NOMO-1 treated with DMSO at 0.1 percent for 48 hours (cell line): ENCODE measurements around the gene TPSG1.

Source experiments
- DNase-seq: peaks from one replicate; lab custom pipeline; 2025; ENCODE audit not compliant: unreplicated experiment; lab: John Stamatoyannopoulos, UW

TPSG1 gene

GRCh38 chr16:1181404-1182315, 43.4 kb downstream of the TPSG1 start:
- no peak for DNase-seq

DNA sequence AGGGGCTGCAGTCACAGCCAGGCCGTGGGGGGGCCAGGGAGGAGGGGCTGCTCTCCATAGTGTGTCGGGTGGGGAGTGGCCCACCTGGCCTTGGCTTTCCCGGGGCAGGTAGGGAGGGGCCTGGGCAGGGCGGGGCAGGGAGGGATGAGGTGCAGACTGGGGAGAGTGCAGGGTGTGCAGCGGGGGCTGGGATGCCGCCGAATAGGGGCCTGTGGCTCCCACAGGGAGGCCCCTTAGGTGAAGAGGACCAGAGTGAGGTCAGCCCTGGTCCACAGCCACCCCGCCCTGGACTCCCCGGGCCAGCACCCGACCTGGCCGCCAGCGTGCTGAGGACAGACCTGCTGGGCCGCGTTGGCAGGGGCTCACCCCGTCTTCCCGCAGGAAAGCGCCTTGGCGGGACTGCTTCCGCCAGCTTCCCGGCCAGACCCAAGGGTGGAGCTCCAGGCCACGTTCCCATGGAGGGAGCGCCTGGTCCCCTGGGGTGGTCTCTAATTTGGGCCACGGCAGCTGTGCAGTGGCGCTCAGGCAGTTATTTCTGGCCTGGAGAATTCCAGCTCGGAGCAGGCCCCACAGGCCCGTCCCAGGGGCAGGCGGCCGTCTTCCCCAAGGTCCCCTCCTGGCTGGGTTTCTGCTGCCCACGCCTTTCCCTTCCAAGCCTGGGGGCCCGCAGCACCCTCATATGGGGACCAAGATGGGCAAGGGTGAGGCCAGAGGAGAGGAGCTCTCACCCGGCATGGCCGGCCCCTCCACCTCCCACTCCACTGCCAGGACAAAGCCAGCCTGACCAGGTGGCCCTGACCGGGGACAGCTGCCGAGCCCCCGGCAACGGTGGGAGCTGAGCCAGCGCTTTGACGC, 44.3 kb downstream of the TPSG1 start:
- no peak for DNase-seq

DNA sequence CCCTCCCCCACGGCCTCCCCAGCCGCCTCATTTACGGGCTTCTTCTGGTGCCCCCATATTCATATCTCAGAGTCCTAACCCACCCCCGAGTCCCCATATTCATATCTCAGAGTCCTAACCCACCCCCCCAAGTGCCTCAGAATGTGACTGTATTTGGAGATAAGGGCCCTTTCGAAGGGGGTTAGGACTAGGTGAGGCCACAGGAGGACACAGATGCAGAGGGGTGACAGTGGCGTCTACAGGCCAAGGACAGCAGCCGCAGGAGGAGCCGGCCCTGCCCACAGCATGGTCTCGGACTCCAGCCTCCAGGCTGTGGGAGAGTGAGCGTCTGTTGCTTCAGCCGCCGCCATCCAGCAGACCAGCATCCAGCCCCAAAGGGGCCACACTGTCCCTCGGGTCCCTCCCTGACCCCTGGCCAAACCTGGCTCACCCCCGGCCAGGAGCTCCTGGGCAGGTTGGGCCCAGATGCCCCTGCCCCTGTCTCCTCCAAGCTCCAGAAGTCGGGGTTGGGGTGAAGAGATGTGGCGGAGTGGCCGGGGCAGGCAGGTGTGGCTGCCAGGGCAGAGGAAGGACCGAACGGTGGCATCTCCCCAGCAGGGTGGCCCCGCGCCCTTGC, 46.7 kb downstream of the TPSG1 start:
- DNase-seq = no peak

DNA sequence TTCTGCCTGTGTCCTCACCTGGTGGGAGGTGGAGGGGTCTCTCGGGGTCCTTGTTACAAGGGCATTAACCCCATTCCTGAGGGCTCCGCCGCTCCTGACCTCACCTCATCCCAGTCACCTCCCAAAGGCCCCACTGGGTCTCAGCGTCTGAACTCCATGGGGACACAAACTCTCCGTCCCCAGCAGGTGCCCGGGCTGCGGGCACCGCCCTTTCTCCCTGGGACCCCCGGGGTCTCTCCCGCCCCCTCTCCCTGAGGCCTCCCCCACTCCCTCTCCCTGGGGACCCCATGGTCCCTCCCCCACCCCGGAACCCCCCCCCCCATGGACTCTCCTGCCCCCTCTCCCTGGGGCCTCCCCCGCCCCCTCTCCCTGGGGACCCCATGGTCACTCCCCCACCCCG, 47.3 kb downstream of the TPSG1 start:
- no peak for DNase-seq

- DNase-seq = no peak
Observed at GRCh38 chr16:1177053-1177452, 48.0 kb downstream of the TPSG1 start.

- DNase-seq = no peak
Observed at GRCh38 chr16:1176280-1176897, 48.7 kb downstream of the TPSG1 start.

DNA sequence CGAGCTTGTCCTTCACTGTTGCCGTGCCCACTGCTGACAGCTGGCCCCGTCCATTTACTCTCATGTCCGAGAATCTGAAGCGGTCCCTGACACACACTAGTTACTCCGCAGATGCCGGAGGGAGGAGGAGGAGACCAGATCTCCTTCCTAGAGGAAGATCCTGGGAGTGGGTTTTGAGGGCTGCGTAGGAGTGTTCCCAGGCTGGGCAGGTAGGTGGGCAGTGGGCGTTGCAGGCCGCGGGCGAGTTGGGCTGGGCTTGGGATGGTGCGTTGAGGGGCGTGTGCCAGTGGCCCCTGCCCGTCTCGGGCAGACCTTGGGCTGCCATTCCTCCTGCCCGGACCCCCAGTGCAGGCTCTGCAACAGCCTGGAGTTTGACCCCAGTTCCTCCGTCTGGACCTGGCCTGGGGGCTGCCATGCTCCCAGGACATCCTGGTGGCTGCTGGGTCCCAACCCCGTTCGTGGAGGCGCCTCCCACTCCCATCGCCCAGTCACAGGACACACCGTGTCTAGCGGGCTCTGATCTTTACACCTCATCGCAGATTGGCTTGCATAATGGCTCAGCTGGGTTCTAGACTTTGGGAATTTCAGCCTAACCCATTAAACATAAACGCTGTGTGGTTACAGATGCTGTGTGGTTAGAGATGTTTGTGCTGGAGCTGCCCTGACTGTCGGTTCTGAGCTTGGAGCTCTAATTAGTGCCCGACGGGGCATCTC, 49.3 kb downstream of the TPSG1 start:
- DNase-seq = no peak

- no peak for DNase-seq
Observed at GRCh38 chr16:1174477-1175357, 50.4 kb downstream of the TPSG1 start.

GRCh38 chr16:1173788-1174451, 51.1 kb downstream of the TPSG1 start:
- DNase-seq = no peak

- no peak for DNase-seq
Observed at GRCh38 chr16:1172651-1173050, 52.4 kb downstream of the TPSG1 start.

DNA sequence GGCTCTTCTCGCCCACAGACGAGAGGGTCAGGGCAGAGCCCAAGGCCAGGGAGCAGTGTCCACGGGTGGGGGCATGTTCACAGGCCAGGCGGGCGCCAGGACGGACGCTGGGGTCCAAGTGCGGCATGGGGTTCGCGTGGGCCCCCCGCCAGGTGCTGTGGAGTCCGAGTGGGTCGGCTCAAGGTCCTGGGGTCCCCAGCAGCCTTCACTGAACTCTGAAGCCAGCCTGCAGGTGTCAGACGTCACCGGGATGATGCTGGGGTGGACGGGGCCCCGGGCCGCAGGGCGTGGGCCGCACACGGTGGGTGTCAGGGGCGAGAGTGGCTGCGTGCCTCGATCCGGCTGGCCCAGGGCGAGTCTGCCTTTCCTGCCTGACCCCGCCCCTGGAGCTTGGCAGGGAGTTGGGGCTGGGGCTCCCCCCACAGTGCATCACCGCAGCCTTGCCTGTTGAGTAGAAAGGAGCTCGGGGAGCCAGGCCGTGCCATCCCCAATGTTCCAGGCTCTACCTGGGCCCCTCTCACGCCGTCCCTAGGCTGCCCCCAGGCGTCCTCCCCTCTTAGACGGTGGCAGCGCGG, 53.1 kb downstream of the TPSG1 start:
- DNase-seq = no peak
